ENCODE measurements around the gene STK24.
"Not testable (repeated sequence)": the region's sequence is repeated elsewhere in the genome, so short reads cannot be mapped to it uniquely, and the experiment has no call there.

STK24 gene

DNA sequence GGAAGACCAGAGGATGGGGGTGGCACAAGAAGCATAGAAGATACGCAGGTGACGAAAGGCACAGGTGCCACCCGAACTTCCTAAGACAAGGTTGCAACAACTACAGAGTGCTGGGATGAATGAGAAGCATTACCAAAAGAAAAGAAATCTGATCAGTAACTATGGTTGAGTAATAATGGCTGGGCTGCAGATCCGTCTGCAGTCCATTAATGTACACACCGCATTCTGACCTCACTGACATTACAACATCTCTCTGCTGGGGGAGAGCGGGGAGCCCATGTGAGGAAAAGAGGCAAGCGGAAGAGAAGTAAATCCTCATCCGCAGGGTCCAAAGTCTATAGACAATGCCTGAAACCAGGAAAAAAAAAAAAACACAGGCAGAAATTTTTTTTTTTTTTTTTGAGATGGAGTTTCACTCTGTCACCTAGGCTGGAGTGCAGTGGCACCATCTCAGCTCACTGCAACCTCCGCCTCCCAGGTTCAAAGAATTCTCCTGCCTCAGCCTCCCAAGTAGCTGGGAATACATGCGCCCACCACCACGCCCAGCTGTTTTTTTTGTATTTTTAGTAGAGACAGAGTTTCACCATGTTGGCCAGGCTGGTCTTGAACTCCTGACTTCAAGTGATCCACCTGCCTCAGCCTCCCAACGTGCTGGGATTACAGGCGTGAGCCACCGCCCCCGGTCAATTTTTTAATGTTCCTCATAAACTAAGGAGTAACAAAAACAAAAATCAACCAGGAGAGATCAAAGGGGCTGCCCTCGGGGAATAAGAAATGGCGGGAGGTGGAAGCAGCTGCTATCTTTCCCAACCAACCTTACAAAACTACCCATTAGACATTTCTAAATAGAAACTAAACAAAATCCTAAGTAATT, 7.2 kb downstream of the STK24 start:
- Histone ChIP-seq H3K4me1 (ENCODE audit: control insufficient read depth, insufficient read depth, low read length, unreplicated experiment) (peaks cover 52% of the 10 kb centered on the region), H3K79me2 (ENCODE audit: control insufficient read depth, insufficient read depth, low read length, unreplicated experiment) (peaks cover 99% of the 10 kb centered on the region), H3K27ac (ENCODE audit: low read depth, low read length) (peak overlapping the region; percentile 47; the same call in 1 of the 2 replicates)
- H3K36me3 ChIP-seq (ENCODE audit: insufficient read depth, low read length); H3K4me3 ChIP-seq (ENCODE audit: low read depth, low read length); H3K27me3 ChIP-seq (ENCODE audit: insufficient read depth, low read length); H2AFZ ChIP-seq (ENCODE audit: low read length, unreplicated experiment): not testable (repeated sequence)

DNA sequence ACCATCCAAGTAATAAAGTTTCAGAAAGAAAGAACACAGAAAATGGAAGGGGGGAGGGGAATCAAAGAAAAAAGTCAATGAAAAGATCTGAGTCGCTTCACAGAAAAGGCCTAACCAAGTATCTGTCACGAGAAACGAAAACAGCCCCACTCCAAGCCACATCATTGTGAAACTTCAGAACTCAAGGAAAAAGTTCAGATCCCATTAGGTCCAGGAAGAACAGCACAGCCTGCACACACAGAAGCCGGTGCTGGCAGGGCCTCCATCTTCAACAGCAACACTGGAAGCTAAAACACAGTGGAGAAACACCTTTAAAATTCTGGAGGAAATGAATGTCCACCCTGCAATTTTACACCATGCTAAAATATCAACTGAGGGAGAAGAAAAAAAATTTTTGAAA, 8.0 kb downstream of the STK24 start:
- peaks cover 44% of the 10 kb centered on the region for H3K4me1 ChIP-seq (ENCODE audit: control insufficient read depth, insufficient read depth, low read length, unreplicated experiment)
- no peaks in the 10 kb centered on the region for H3K36me3 ChIP-seq (ENCODE audit: insufficient read depth, low read length)
- H3K27me3 ChIP-seq (ENCODE audit: insufficient read depth, low read length), result no peaks in the 10 kb centered on the region
- no peak overlapping the region for H3K27ac ChIP-seq (ENCODE audit: low read depth, low read length)
- no peak overlapping the region for H2AFZ ChIP-seq (ENCODE audit: low read length, unreplicated experiment)
- H3K4me3 ChIP-seq (ENCODE audit: low read depth, low read length), result no peak overlapping the region
- peaks cover 99% of the 10 kb centered on the region for H3K79me2 ChIP-seq (ENCODE audit: control insufficient read depth, insufficient read depth, low read length, unreplicated experiment)

DNA sequence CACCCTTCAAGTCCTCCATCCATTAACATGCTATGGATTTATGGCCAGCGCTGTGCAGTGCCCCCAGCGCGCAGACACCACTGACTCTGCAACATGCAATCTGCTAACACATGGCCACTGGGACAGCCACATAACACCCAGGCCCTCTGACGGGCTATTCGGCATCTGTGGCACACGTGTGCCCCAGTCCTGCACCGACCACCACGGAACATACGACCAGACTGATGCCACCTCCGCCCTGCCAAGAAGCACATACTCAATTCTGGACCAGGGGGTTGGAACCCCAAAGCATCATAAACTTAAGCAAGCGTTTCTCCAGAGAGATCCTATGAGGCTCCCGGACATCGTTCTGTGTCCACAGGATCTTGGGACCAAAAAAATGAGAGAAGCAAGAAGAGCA, 9.8 kb downstream of the STK24 start:
- H3K27ac ChIP-seq (ENCODE audit: low read depth, low read length), result no peak overlapping the region

DNA sequence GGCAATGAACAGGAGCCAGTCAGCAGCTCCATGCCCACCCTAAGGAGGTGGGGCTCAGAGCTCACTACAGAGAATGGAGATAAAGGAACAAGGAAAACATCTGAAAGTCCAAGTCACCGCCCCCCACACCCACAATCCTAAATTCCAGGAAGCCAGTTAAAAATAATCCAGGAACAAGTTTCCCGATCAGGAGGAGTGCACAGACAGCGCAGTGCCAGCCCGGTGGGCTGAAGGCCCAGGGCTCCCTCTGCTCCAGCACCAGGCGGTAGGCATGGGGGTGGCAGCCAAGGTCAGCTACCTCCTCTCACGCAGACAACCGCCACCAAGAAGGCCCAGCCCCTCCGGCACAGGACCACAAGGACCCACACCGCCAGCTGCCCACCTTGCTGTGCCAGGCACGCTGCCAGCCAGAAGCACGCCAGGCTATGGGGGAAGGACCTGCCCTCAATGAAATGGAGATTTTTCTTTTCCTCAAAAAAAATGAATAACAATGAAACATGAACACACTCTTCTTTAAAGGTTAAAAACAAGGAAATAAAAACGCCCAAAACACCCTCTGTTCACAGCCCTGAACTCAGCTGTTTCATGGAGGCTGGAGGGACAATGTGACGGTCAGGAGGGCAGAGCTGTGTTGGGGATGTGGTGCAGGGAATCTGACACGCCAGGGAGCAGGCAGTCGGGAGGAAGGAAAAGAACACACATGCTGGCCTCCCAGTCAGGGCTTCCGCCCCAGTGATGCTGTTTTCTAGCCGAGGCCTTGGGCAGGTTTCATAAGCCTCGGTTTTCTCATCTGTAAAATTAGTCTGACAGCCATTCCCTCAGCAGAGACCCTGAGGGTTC, 11.0 kb downstream of the STK24 start:
- Histone ChIP-seq H3K27me3 (ENCODE audit: insufficient read depth, low read length) (no peaks in the 10 kb centered on the region), H3K79me2 (ENCODE audit: control insufficient read depth, insufficient read depth, low read length, unreplicated experiment) (peaks cover 96% of the 10 kb centered on the region), H3K4me3 (ENCODE audit: low read depth, low read length) (no peak overlapping the region), H3K36me3 (ENCODE audit: insufficient read depth, low read length) (no peaks in the 10 kb centered on the region), H3K4me1 (ENCODE audit: control insufficient read depth, insufficient read depth, low read length, unreplicated experiment) (peaks cover 18% of the 10 kb centered on the region), H2AFZ (ENCODE audit: low read length, unreplicated experiment) (no peak overlapping the region), H3K27ac (ENCODE audit: low read depth, low read length) (no peak overlapping the region)

More for the DNA sequence above, 9.8 kb downstream of the STK24 start:
- no peak overlapping the region for H3K4me3 ChIP-seq (ENCODE audit: low read depth, low read length)
- H3K27me3 ChIP-seq (ENCODE audit: insufficient read depth, low read length), result no peaks in the 10 kb centered on the region
- H3K4me1 ChIP-seq (ENCODE audit: control insufficient read depth, insufficient read depth, low read length, unreplicated experiment), result peaks cover 28% of the 10 kb centered on the region
- peaks cover 96% of the 10 kb centered on the region for H3K79me2 ChIP-seq (ENCODE audit: control insufficient read depth, insufficient read depth, low read length, unreplicated experiment)
- H2AFZ ChIP-seq (ENCODE audit: low read length, unreplicated experiment), result no peak overlapping the region
- no peaks in the 10 kb centered on the region for H3K36me3 ChIP-seq (ENCODE audit: insufficient read depth, low read length)

DNA sequence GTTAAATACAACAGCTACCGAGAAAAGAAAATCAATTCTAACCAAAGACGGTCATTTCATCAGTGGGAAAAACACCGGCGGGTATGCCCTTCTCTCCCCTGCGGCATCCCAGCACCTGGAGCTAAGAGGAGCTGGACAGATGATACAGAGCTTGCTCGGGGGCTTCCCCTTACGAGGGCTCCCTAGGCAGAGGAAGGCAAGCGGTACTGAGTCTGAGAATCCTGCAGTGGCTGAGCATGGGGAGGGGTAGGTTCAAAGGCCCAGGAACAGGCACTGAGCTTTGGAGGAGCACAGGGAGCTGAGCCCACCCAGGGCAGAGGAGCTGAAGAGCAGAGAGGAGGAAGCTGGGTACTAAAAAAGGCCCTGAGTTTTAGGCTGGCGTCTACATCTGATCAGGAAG, 12.7 kb downstream of the STK24 start:
- H2AFZ ChIP-seq (ENCODE audit: low read length, unreplicated experiment), result no peak overlapping the region
- no peaks in the 10 kb centered on the region for H3K27me3 ChIP-seq (ENCODE audit: insufficient read depth, low read length)
- H3K4me1 ChIP-seq (ENCODE audit: control insufficient read depth, insufficient read depth, low read length, unreplicated experiment), result peaks cover 10% of the 10 kb centered on the region
- H3K4me3 ChIP-seq (ENCODE audit: low read depth, low read length), result no peak overlapping the region
- no peak overlapping the region for H3K27ac ChIP-seq (ENCODE audit: low read depth, low read length)
- H3K36me3 ChIP-seq (ENCODE audit: insufficient read depth, low read length), result no peaks in the 10 kb centered on the region; the same call in 1 of the 2 replicates
- H3K79me2 ChIP-seq (ENCODE audit: control insufficient read depth, insufficient read depth, low read length, unreplicated experiment), result peaks cover 96% of the 10 kb centered on the region

DNA sequence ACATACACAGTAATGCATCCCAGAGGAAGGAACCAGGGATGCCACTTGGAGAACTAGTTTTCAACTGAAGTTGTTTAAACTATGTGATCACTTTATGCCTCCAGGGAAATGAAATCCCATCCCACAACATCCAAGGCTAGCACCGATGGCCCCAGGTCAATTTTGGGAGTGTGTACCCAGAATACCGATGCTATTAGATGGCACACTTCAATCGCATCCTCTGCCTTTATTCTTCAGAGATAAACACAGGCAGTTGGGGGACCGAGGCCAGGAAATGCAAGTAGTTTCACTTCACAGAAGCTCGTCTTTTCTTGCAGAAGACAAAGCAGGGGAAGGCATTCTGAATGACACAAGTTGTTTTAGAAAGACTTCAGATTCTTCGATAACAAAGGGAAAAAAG, 13.8 kb downstream of the STK24 start:
- 0 out of 2 replicates have a peak overlapping the region, but pooled peaks have one; percentile 36 for H3K27ac ChIP-seq (ENCODE audit: low read depth, low read length)
- peaks cover 10% of the 10 kb centered on the region for H3K4me1 ChIP-seq (ENCODE audit: control insufficient read depth, insufficient read depth, low read length, unreplicated experiment)
- peak overlapping the region; percentile 65 for H3K4me3 ChIP-seq (ENCODE audit: low read depth, low read length)
- H3K27me3 ChIP-seq (ENCODE audit: insufficient read depth, low read length), result no peaks in the 10 kb centered on the region
- peaks cover 95% of the 10 kb centered on the region for H3K79me2 ChIP-seq (ENCODE audit: control insufficient read depth, insufficient read depth, low read length, unreplicated experiment)
- no peak overlapping the region for H2AFZ ChIP-seq (ENCODE audit: low read length, unreplicated experiment)
- H3K36me3 ChIP-seq (ENCODE audit: insufficient read depth, low read length), result no peaks in the 10 kb centered on the region; the same call in 1 of the 2 replicates

DNA sequence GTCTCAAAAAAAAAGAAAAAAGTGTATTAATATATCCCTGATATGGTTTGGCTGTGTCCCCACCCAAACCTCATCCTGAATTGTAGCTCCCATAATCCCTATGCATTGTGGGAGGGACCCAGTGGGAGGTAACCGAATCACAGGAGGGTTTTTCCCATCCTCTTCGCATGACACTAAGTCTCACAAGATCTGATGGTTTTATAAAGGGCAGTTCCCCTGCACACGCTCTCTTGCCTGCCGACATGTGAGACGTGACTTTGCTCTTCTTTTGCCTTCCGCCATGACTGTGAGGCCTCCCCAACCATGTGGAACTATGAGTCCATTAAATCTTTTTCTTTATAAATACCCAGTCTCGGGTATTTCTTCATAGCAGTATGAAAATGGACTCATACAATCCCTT, 17.7 kb downstream of the STK24 start:
- Histone ChIP-seq H3K36me3 (ENCODE audit: insufficient read depth, low read length) (no peaks in the 10 kb centered on the region; the same call in 1 of the 2 replicates), H2AFZ (ENCODE audit: low read length, unreplicated experiment) (no peak overlapping the region), H3K4me3 (ENCODE audit: low read depth, low read length) (no peak overlapping the region), H3K79me2 (ENCODE audit: control insufficient read depth, insufficient read depth, low read length, unreplicated experiment) (peaks cover 89% of the 10 kb centered on the region), H3K27me3 (ENCODE audit: insufficient read depth, low read length) (no peaks in the 10 kb centered on the region), H3K4me1 (ENCODE audit: control insufficient read depth, insufficient read depth, low read length, unreplicated experiment) (peaks cover 3% of the 10 kb centered on the region), H3K27ac (ENCODE audit: low read depth, low read length) (no peak overlapping the region)

DNA sequence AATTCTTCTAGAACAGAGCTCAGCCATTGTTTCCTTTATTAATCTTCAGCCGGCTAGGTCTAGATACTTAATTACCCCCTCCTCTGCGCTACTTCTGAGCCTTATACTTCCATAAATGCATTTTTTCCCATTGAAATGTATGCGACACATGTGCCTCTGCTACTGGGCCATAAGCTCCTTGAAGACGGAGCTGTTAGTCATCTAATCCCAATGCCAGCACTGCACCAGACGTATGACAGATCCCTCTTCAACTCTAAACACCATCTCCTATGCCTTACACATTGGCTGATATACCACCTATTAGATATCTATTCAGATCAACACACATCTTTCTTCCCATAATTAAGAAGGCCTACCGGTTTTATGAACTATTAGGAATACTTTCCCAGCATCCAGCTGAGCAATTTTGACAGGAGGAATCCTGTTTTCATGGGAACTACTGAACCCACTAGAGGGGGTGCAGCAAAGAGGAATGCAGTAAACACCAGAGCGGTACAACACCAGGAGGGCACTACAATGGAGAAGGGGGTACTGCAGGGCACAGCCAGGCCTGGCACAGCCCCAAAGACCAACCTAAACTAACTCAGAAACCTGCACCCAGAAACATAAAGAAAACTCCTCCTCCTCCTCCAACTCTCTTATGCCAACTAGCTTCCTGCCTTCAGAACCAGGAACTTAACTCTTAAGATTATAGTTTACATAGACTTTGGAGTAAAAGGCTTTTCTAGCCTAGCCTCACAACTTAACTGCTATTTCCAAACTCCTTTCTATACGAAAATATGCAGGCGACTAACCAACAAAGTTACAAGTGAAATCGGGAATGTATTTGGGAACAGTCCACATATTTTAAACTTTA, 18.7 kb downstream of the STK24 start:
- Histone ChIP-seq H3K36me3 (ENCODE audit: insufficient read depth, low read length) (no peaks in the 10 kb centered on the region; the same call in 1 of the 2 replicates), H3K4me3 (ENCODE audit: low read depth, low read length) (no peak overlapping the region), H3K79me2 (ENCODE audit: control insufficient read depth, insufficient read depth, low read length, unreplicated experiment) (peaks cover 91% of the 10 kb centered on the region), H2AFZ (ENCODE audit: low read length, unreplicated experiment) (no peak overlapping the region), H3K27me3 (ENCODE audit: insufficient read depth, low read length) (no peaks in the 10 kb centered on the region), H3K4me1 (ENCODE audit: control insufficient read depth, insufficient read depth, low read length, unreplicated experiment) (peaks cover 3% of the 10 kb centered on the region), H3K27ac (ENCODE audit: low read depth, low read length) (no peak overlapping the region)

DNA sequence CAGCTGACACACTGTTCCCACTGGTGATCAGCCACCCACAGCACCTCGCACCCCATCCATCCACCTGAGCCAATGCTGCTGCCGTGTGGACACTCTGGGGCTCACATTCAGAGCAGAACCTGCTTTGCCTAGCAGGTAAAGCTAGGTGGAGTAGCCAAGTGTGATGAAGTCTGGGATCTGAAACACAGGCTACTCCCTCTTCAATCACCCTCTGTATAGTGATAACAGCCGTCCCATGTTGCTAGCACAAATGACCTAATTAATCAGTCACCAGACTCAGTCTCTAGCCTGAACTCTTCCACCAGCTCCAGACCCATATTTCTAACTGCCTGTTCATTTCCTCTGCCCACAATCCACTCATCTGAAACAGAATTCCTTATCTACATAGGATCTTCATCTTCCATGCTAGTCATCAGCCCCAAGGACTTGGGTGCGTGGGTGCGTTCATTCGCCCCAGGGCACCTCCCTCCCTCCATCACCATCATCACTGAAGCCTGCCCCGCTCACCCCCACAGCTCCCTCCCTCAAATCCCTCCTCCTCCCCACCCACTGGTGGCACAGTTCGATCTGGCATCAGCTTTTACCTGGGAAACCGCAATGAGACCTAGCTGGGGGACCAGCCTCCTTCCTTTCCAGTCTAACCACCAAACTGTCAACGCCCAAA, 19.8 kb downstream of the STK24 start:
- H3K36me3 ChIP-seq (ENCODE audit: insufficient read depth, low read length), result no peaks in the 10 kb centered on the region; the same call in 1 of the 2 replicates
- H3K27me3 ChIP-seq (ENCODE audit: insufficient read depth, low read length), result no peaks in the 10 kb centered on the region
- no peak overlapping the region for H3K27ac ChIP-seq (ENCODE audit: low read depth, low read length)
- H3K4me1 ChIP-seq (ENCODE audit: control insufficient read depth, insufficient read depth, low read length, unreplicated experiment), result peaks cover 5% of the 10 kb centered on the region
- H3K4me3 ChIP-seq (ENCODE audit: low read depth, low read length), result no peak overlapping the region
- no peak overlapping the region for H2AFZ ChIP-seq (ENCODE audit: low read length, unreplicated experiment)
- H3K79me2 ChIP-seq (ENCODE audit: control insufficient read depth, insufficient read depth, low read length, unreplicated experiment), result peaks cover 92% of the 10 kb centered on the region
